Hindlimb muscle (tissue), 1 donor: ENCODE results near the gene ODAD2. TPM values are rescaled to one million over a fixed set of nuclear protein-coding genes. Genes with fewer than 3 reads are reported as not detected.
"Not testable (repeated sequence)": the region's sequence is repeated elsewhere in the genome, so short reads cannot be mapped to it uniquely, and the experiment has no call there.

Source experiments
- DNase-seq: peaks from one replicate; pipeline ENCODE4 v3.0.0-alpha.2; 2013
- polyA plus RNA-seq: library from polyadenylated mRNA; unstranded; fragments of 120-200 nt; gene quantifications from one replicate; pipeline ENCODE4 v1.2.1, GENCODE V29; 2013; ENCODE audit not compliant: insufficient read length

Gene ODAD2
- polyA plus RNA-seq, 1 donor, result 0.84 TPM

DNA sequence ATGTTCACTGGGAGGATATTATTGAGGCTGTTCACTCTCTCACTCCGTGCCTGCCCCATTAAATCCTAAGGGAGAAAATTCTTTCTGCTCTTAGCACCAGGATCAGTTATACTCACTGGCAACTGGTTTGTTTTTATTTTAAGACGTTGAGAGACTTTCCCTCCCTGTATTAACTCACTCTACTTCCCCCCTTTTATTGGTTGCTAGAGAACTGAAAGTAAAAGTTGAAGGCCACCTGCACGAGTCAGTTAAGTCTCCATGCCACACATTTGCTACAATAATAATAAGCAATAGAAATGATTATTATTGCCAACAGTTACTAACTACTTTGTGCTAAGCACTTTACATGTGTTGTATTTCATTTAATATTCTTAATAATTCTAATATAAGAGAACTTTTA lies 40.5 kb downstream of the ODAD2 start:
- DNase-seq, result not testable (repeated sequence)

GRCh38 chr10:27950242-27950564 lies 48.7 kb downstream of the ODAD2 start:
- no peak for DNase-seq

- DNase-seq, result peak; percentile 20
Observed at GRCh38 chr10:27949528-27950241, 49.2 kb downstream of the ODAD2 start.

GRCh38 chr10:27948186-27948585 lies 50.7 kb downstream of the ODAD2 start:
- DNase-seq, result peak; percentile 61

GRCh38 chr10:27947540-27947939 lies 51.3 kb downstream of the ODAD2 start:
- peak; percentile 6 for DNase-seq

DNA sequence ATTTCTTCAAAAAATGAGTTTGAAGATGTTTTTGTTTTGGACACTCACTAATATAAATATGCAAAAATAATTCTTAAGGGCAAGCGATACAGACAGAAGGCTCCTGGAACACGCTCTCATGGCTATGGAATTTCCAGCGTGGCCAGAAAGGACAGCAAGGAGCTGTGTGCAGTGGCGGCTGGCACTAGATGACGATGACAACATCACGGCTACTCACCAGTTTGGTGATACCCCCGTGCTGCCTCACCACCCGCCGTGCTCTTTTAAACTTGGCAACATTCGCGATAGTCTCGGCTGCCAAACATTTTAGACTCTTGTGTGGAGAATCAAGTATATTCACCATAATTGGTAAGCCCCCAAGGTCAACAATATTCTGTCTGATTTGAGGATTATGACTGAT lies 54.9 kb downstream of the ODAD2 start:
- no peak for DNase-seq

- no peak for DNase-seq
Observed at GRCh38 chr10:27914888-27915287, 84.0 kb downstream of the ODAD2 start.

DNA sequence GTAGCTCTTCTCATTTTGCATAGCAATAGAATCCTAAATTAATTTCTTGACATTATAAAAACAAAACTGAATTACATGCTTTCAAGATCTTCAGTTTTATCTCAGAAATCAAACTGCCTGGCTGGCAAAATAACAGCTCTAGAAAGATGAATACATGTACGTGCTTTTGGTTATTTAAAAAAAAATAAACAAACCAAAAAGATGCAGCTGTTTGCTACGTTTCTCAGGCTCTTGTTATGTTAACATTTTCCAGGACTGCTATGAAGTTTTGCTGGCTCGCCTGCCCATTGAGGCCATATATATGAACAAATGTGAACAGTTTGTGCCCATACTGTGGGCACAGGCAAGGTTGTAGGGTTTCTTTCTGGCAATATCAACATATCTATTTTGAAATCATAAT lies 86.6 kb downstream of the ODAD2 start:
- DNase-seq, result no peak

DNA sequence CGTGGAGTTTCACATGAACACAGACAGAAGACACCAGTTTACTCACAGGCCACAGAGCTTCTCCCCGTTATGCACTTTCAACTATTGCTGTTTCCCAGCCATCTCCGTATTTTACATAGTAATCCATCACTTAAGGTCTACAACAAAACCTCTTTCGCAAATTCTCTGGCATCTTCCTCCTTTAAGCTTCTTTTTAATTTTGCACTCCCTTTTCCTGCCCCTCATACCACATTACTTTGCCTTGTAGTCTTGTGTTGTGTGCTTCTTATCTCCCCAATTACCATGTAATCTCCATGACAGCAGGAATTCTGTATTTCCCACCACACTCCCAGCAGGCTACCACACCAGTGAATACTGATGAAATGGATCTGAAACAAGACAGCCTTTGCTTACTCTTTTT lies 87.3 kb downstream of the ODAD2 start:
- DNase-seq, result no peak

- DNase-seq, result no peak
Observed at GRCh38 chr10:27911011-27911410, 87.9 kb downstream of the ODAD2 start.

GRCh38 chr10:27908231-27908630 lies 90.6 kb downstream of the ODAD2 start:
- DNase-seq, result no peak

GRCh38 chr10:27899485-27899884 lies 99.4 kb downstream of the ODAD2 start:
- not testable (repeated sequence) for DNase-seq

GRCh38 chr10:27899058-27899457 lies 99.8 kb downstream of the ODAD2 start:
- no peak for DNase-seq

GRCh38 chr10:27893358-27893954 lies 105.4 kb downstream of the ODAD2 start:
- no peak for DNase-seq

GRCh38 chr10:27890971-27891370 lies 107.9 kb downstream of the ODAD2 start:
- DNase-seq, result no peak

DNA sequence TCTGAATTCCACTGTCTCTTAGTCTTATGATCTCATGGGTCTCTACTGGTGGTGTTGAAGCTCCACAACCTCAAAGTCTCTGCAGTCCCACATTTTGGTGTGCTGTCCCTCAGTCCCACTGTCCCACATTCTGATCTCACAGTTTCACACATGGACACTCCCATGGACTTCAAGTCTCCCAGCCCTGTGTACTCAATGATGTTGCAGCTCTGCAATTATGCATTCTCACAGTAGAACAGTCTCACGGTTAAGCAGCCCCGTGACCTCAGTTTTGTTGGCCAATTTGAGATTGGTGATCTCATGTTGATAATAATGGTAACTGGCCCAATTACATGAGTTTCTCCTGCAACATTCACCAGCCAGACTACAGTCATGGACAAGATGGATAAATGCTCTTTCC lies 109.4 kb downstream of the ODAD2 start:
- no peak for DNase-seq

- DNase-seq, result no peak
Observed at GRCh38 chr10:27884185-27884641, 114.7 kb downstream of the ODAD2 start.

GRCh38 chr10:27878281-27878680 lies 120.6 kb downstream of the ODAD2 start:
- no peak for DNase-seq

DNA sequence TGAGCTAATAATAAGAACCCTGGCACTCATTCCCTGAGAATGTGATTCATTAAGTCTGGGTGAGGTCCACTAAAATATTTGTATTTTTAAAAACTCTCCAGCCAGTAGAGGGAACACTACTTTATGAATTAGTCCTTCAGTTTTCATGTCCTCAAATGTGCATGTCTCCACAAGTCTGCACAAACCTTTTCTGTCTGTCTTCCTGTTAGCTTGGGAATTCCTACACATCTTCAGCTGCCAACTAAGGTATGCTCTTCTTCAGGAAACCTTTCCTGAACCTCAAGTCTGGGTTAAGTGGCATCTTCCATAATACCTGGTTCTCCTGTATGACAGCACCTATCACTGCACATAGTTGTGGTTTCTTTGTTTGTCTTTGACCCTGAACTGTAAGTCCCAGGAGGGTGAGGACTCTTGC lies 133.7 kb downstream of the ODAD2 start:
- DNase-seq, result no peak

- no peak for DNase-seq
Observed at GRCh38 chr10:27861781-27862180, 137.1 kb downstream of the ODAD2 start.

DNA sequence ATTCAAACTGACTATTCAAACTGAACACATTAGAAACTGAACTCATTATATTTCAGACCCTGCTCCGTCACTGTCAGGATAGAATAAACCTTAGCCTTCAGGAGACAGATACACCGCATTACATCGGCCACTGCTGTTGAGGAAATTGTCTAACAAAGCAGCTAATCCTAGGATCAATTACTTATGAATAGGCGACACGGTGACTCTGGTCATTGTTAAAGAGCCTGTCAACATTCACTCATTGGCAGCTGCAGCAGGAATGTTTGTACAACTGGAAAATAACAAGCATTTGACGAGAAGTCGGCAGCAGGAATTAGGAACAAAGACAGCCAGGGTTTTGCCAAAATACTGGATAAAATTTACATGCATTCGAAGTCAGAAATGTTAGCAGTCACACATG lies 141.3 kb downstream of the ODAD2 start:
- no peak for DNase-seq

- no peak for DNase-seq
Observed at GRCh38 chr10:27844223-27844622, 154.7 kb downstream of the ODAD2 start.

- no peak for DNase-seq
Observed at GRCh38 chr10:27838901-27839300, 160.0 kb downstream of the ODAD2 start.

DNA sequence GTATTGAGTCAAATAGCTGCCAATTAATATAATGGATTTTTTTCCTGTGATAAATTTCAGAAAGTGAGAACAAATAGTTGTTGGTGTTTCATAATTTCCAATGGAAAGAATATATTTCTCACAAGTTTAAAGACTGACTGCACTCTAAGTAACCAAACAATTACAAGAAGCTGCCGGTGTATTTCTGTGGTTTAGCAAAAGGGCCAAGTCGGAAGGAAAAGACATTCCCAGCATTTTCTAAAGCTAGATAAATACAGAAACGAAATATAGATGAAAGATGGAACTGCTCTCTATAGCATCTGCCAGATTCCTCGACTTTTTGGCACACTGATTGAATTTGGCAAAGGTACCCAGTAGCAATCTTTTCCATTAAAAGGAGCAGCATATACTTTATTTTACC lies 160.5 kb downstream of the ODAD2 start:
- peak; percentile 57 for DNase-seq

DNA sequence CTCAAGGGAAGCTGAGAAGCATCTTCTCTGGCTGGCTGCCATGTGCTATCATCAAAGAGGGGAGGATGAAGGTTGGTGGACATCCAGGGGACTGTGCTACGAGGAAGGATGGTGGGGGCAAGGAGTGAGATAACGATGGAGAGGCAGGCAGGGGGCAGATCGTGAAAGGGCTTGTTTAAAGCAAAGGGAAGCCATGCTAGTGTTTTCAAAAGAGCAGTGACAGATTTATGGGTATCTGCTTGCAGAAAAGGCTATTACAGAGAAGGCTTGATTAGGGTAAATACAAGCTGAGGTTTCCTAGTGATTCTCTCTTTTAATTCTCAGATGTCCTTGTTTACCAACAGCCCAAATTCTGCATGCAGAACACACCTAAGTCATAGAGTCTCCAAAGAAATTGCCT lies 164.4 kb downstream of the ODAD2 start:
- DNase-seq, result no peak
